HG02610 (cell line): ENCODE results near the gene IFT57.
A peak's percentile ranks its signal among the peaks of the same experiment; 100 is the strongest.
"Not testable (repeated sequence)": the region's sequence is repeated elsewhere in the genome, so short reads cannot be mapped to it uniquely, and the experiment has no call there.

ENCODE experiments used
- ATAC-seq: cut with Tn5 transposase; IDR thresholded peaks from one replicate; pipeline ENCODE4 v1.9.1; 2021; ENCODE audit warnings: mild to moderate bottlenecking, moderate library complexity; ENCODE audit not compliant: unreplicated experiment

Gene IFT57

GRCh38 chr3:108221911-108222852 is at the start of gene IFT57:
IFT57 (minus strand) TSS chr3:108222424; CDS start chr3:108222322, 102 bp downstream.
- peak; percentile 94 for ATAC-seq

- ATAC-seq = no peak
Observed at GRCh38 chr3:108271626-108272025, 49.4 kb upstream of the IFT57 start.

- ATAC-seq = not testable (repeated sequence)
Observed at GRCh38 chr3:108268235-108268634, 46.0 kb upstream of the IFT57 start.

- peak; percentile 85 for ATAC-seq
Observed at GRCh38 chr3:108264534-108265298, 42.5 kb upstream of the IFT57 start.

GRCh38 chr3:108255131-108255530 is 32.9 kb upstream of the IFT57 start:
- no peak for ATAC-seq

GRCh38 chr3:108251844-108252243 is 29.6 kb upstream of the IFT57 start:
- no peak for ATAC-seq

- no peak for ATAC-seq
Observed at GRCh38 chr3:108251265-108251664, 29.0 kb upstream of the IFT57 start.

GRCh38 chr3:108250626-108251025 is 28.4 kb upstream of the IFT57 start:
- ATAC-seq = no peak

- no peak for ATAC-seq
Observed at GRCh38 chr3:108243243-108243642, 21.0 kb upstream of the IFT57 start.

GRCh38 chr3:108242776-108243175 is 20.6 kb upstream of the IFT57 start:
- no peak for ATAC-seq

GRCh38 chr3:108241721-108242120 is 19.5 kb upstream of the IFT57 start:
- no peak for ATAC-seq

- ATAC-seq = no peak
Observed at GRCh38 chr3:108241146-108241545, 18.9 kb upstream of the IFT57 start.

GRCh38 chr3:108239082-108239481 is 16.9 kb upstream of the IFT57 start:
- ATAC-seq = no peak

GRCh38 chr3:108235290-108235689 is 13.1 kb upstream of the IFT57 start:
- no peak for ATAC-seq

GRCh38 chr3:108234387-108234957 is 12.2 kb upstream of the IFT57 start:
- ATAC-seq = peak; percentile 64

GRCh38 chr3:108228286-108228685 is 6.1 kb upstream of the IFT57 start:
- ATAC-seq = no peak

- ATAC-seq = no peak
Observed at GRCh38 chr3:108227131-108227530, 4.9 kb upstream of the IFT57 start.

- no peak for ATAC-seq
Observed at GRCh38 chr3:108225221-108225620, 3.0 kb upstream of the IFT57 start.

- no peak for ATAC-seq
Observed at GRCh38 chr3:108223928-108224327, 1.7 kb upstream of the IFT57 start.

GRCh38 chr3:108222853-108223565 is 785 bp upstream of the IFT57 start:
- no peak for ATAC-seq

GRCh38 chr3:108221393-108221792 is 831 bp downstream of the IFT57 start:
- ATAC-seq = no peak
